Activated CD4-positive, alpha-beta T cell treated with anti-CD3 and anti-CD28 coated beads, Interleukin-2, amount 10 ng/mL, durations not matched to agents 24 days and 14 days (primary cell): Measurements from ENCODE around the gene TBC1D7. TPM values are rescaled to one million over a fixed set of nuclear protein-coding genes. Genes with fewer than 3 reads are reported as not detected.

Experiments
- DNase-seq: peaks from one replicate; pipeline ENCODE4 v3.0.0; 2022
- H3K27ac Mint-ChIP-seq: one replicate; pipeline ENCODE4 v1.8.0; 2022; ENCODE audit warnings: mild to moderate bottlenecking, mixed read lengths
- H3K27me3 Mint-ChIP-seq: one replicate; pipeline ENCODE4 v1.8.0; 2022; ENCODE audit warnings: mixed read lengths
- H3K36me3 Mint-ChIP-seq: one replicate; pipeline ENCODE4 v1.8.0; 2022; ENCODE audit warnings: low read depth, mild to moderate bottlenecking, mixed read lengths
- H3K4me1 Mint-ChIP-seq: one replicate; pipeline ENCODE4 v1.8.0; 2021; ENCODE audit warnings: mixed read lengths
- H3K4me3 Mint-ChIP-seq: one replicate; pipeline ENCODE4 v1.8.0; 2022; ENCODE audit warnings: mild to moderate bottlenecking, moderate library complexity, mixed read lengths
- H3K9me3 Mint-ChIP-seq: one replicate; pipeline ENCODE4 v1.8.0; 2021; ENCODE audit warnings: mixed read lengths
- intact Hi-C: fragments of 100-400 bp; cut with micrococcal nuclease; formaldehyde crosslinking; loops from one replicate; pipeline ENCODE4 v1.15.1; 2023
- total RNA-seq: library from RNA; stranded (reverse); gene quantifications from 2 replicates; pipeline ENCODE4 v1.2.3, GENCODE V29; 2022

The TBC1D7 gene
- total RNA-seq, 1 donor from 2014 or later = 26.8 TPM

DNA sequence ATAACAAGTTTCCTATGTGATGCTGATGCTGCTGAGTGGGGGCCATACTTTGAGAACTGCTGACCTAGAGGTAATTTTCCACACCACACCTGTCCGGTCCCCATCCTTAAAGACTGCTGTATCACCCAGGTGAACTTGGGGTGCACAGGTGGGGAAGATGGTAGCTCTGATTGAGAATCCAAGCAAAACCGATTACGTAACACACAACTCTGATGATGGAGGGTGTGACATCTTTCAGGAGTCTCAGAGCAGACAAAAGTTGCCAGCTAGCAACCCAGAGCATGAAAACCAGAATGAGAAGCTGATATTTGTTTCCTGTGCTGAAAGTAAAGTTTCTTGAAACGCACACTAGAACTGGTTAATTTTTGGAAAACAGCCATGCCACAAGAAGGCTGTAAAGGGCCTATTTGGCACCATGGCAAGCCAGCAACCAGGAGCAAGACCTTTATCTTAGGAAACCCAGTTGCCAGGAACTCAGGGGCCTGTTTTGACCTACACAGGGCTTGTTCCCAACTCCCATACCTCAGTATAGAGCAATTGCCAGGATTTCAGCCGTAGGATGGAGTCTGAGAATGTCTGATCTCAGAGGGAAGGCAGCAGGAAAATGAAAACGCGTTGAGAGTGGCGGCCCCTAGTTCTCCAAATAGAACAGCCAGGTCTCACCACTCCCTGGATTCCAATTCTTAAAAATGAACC is 21.6 kb upstream of the TBC1D7 start:
- Mint-ChIP-seq H3K4me1 (peaks cover 19% of the 10 kb centered on the region), H3K4me3 (no peak overlapping the region), H3K36me3 (peaks cover 2% of the 10 kb centered on the region), H3K27ac (no peak overlapping the region), H3K9me3 (peaks cover 12% of the 10 kb centered on the region), H3K27me3 (peaks cover 2% of the 10 kb centered on the region)
- intact Hi-C loops = loop anchor here (10.0 kb wide), 2 partner anchors 415 to 465 kb away; partner anchors contain the start of gene MCUR1
- no peak for DNase-seq

DNA sequence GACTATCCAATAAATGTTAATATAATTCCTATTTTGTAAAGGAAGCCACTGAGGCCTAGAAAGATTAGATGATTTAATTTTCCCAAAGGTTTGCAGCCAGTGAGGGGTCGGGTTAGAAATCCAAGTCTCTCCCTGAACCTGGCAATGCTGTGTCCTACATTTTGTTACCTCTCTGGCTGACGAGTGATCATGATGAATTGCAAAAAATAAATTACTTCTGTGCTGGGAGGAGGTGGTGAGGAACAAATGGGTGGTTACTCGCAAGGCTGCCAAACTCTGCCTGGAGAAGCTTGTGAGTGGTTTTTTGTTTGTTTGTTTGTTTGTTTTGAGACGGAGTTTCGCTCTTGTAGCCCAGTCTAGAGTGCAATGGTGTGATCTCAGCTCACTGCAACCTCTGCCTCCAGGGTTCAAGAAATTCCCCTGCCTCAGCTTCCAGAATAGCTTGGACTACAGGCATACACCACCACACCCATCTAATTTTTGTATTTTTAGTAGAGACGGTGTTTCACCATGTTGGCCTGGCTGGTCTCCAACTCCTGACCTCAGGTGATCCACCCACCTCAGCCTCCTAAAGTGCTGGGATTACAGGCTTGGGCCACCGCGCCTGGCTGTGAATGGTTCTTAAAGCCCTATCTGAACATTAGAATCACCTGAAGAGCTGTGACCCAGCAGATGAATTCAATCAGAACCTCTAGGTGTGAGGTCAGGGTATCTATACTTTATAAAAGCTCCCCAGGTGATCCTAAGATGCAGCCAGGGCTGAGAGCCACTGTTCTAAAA is 20.2 kb upstream of the TBC1D7 start:
- DNase-seq = no peak
- Mint-ChIP-seq H3K36me3 (peaks cover 2% of the 10 kb centered on the region), H3K27ac (no peak overlapping the region), H3K4me3 (no peak overlapping the region), H3K27me3 (peaks cover 2% of the 10 kb centered on the region), H3K4me1 (peaks cover 6% of the 10 kb centered on the region), H3K9me3 (peaks cover 12% of the 10 kb centered on the region)
- intact Hi-C loops = no loop called here

DNA sequence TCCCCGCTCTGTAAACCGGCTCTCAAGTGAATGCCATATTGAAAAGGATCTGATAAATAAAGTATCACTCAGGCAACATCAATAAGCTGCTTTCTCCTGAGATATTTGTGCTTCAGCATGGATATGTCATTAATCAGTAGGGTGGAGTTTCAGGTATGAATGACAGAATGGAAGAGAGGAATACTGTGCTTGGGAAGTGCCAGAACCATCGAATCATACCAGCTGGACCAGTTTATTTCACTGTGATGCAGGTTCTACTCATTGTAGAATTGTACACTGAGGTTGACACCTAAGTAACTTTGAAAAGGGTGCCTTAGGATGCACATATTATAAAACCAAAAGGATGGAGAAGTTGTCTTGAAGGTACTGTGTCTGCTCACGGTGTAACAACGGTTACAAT is 17.9 kb upstream of the TBC1D7 start:
- no peak overlapping the region for H3K27ac Mint-ChIP-seq
- peaks cover 20% of the 10 kb centered on the region for H3K9me3 Mint-ChIP-seq
- H3K4me1 Mint-ChIP-seq = peaks cover 3% of the 10 kb centered on the region
- H3K4me3 Mint-ChIP-seq = no peak overlapping the region
- peaks cover 2% of the 10 kb centered on the region for H3K36me3 Mint-ChIP-seq
- no peak for DNase-seq
- H3K27me3 Mint-ChIP-seq = peaks cover 2% of the 10 kb centered on the region
- intact Hi-C loops = no loop called here

- Mint-ChIP-seq H3K4me1 (peaks cover 25% of the 10 kb centered on the region), H3K27me3 (peaks cover 2% of the 10 kb centered on the region), H3K27ac (no peak overlapping the region), H3K4me3 (no peak overlapping the region), H3K9me3 (peaks cover 20% of the 10 kb centered on the region), H3K36me3 (no peaks in the 10 kb centered on the region)
- intact Hi-C loops = no loop called here
- no peak for DNase-seq
Observed at GRCh38 chr6:13342414-13343019, 14.2 kb upstream of the TBC1D7 start.

DNA sequence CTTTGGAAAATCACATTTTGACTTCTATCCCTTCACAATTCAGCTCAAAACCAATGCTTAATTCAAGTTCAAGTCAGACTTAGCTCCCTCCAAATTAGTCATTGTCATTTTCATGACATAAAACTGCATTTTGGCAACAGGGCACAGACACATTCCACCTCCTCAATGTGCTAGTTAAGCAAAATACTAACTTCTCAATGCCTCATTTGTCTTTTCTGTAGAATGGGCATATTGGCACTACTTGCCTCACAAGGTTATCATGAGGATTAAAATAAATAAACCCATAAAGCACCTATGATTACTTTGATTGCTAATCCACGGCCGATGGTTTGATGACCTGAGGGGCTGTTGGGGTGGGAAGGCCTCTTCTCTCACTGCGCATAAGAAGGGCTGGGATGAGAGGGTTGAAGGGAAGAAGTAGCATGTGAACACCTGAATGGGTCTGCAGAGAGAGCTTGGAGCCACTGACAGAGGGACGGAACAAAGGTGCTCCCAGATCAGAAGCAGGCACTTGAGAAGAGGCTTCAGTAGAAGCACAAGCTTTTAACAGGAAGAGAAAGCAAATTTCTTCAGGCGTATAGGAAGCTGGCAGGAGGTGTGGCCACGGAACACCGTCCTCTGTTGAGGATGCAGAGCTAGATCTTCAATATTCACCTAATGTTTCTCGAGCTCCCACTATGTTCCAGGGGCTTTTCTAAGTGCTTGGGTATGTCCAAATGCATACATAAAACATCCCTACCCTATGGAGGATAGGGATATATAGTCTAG is 11.7 kb upstream of the TBC1D7 start:
- Mint-ChIP-seq H3K4me1 (peaks cover 28% of the 10 kb centered on the region), H3K27me3 (no peaks in the 10 kb centered on the region), H3K9me3 (peaks cover 8% of the 10 kb centered on the region), H3K4me3 (peak overlapping the region; percentile 2), H3K36me3 (no peaks in the 10 kb centered on the region), H3K27ac (no peak overlapping the region)
- peak; percentile 66 for DNase-seq
- intact Hi-C loops = loop anchor here (5.0 to 10.0 kb wide), 2 partner anchors 42 to 725 kb away; no protein-coding TSS in a partner anchor

DNA sequence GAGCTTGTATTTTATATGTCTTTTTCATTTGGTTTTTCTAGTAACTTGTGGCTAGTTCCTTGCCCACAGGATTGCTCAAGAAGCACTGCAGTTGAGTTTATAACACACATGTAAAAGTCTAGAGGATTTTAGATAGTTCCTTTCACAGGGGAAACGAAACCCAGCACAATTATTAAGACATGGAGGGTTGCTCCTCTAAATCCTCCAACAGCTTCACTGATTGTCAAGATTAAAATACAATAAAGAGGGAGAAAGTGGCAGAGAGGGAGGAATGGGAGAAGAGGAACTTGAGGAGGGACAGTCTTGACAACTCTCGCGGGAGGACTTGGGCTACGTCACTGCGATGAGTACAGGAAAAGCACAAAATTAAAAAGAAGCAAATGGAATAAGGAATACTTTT is 9.7 kb upstream of the TBC1D7 start:
- intact Hi-C loops = loop anchor here (5.0 to 10.0 kb wide), 2 partner anchors 44 to 727 kb away; no protein-coding TSS in a partner anchor
- no peak overlapping the region for H3K4me3 Mint-ChIP-seq
- no peaks in the 10 kb centered on the region for H3K27me3 Mint-ChIP-seq
- no peak for DNase-seq
- peaks cover 31% of the 10 kb centered on the region for H3K4me1 Mint-ChIP-seq
- no peaks in the 10 kb centered on the region for H3K36me3 Mint-ChIP-seq
- peaks cover 8% of the 10 kb centered on the region for H3K9me3 Mint-ChIP-seq
- H3K27ac Mint-ChIP-seq = no peak overlapping the region

GRCh38 chr6:13336553-13336952 is 8.2 kb upstream of the TBC1D7 start:
- DNase-seq = peak; percentile 93
- Mint-ChIP-seq H3K27me3 (no peaks in the 10 kb centered on the region), H3K4me1 (peaks cover 34% of the 10 kb centered on the region), H3K27ac (no peak overlapping the region), H3K9me3 (no peaks in the 10 kb centered on the region), H3K36me3 (no peaks in the 10 kb centered on the region), H3K4me3 (no peak overlapping the region)
- intact Hi-C loops = loop anchor here (1.0 to 10.0 kb wide), 5 partner anchors 18 to 728 kb away; no protein-coding TSS in a partner anchor

GRCh38 chr6:13334953-13335352 is 6.6 kb upstream of the TBC1D7 start:
- Mint-ChIP-seq H3K36me3 (no peaks in the 10 kb centered on the region), H3K27me3 (no peaks in the 10 kb centered on the region), H3K27ac (no peak overlapping the region), H3K4me3 (no peak overlapping the region), H3K9me3 (no peaks in the 10 kb centered on the region), H3K4me1 (peaks cover 29% of the 10 kb centered on the region)
- DNase-seq = no peak
- intact Hi-C loops = loop anchor here (5.0 to 10.0 kb wide), 2 partner anchors 47 to 730 kb away; no protein-coding TSS in a partner anchor

- Mint-ChIP-seq H3K27me3 (no peaks in the 10 kb centered on the region), H3K27ac (no peak overlapping the region), H3K36me3 (no peaks in the 10 kb centered on the region), H3K9me3 (no peaks in the 10 kb centered on the region), H3K4me1 (peaks cover 32% of the 10 kb centered on the region), H3K4me3 (no peak overlapping the region)
- no peak for DNase-seq
- intact Hi-C loops = loop anchor here (10.0 kb wide), 1 partner anchor 732 kb away; no protein-coding TSS in a partner anchor
Observed at GRCh38 chr6:13332349-13332706, 4.0 kb upstream of the TBC1D7 start.

DNA sequence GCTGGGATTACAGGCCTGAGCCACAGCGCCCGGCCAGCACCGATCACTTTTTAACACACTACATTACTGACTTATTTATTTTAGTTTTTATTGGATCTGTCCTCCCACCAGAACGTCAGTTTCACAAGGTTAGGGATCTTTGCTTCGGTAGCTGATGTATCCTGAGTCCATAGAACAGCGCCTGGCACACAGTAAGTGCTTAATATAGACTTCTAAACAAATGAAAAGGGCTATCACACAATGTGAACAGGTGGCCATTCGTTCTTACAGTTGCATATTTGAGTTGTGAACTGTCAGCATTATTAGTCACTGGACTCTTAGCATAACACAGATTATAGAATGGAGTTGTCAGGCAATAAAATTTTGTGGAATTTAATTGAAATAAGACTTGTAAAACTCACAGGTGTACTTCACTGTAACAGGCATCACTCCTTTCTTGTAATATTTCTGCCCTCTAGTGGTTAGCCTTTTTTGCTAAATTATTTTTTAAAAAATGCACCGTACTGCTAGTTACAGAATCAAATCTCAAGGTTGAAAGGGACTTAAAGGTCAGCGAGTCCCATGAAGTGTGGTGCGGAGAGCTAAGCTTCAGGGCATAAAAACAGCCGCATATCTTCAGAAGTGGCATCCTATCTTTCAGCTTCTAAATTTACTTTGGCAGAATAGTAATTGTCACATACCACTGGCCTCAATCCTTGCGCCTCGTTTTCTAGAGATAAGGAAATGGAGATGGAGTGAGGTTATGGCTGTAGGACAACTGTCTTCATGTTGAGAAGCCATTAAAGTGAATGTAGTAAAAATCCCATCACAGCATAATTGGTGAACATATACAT is 3.4 kb upstream of the TBC1D7 start:
- H3K27ac Mint-ChIP-seq = no peak overlapping the region
- peaks cover 35% of the 10 kb centered on the region for H3K4me1 Mint-ChIP-seq
- no peaks in the 10 kb centered on the region for H3K36me3 Mint-ChIP-seq
- H3K4me3 Mint-ChIP-seq = no peak overlapping the region
- intact Hi-C loops = loop anchor here (2.0 to 10.0 kb wide), 2 partner anchors 137 to 733 kb away; no protein-coding TSS in a partner anchor
- no peak for DNase-seq
- no peaks in the 10 kb centered on the region for H3K9me3 Mint-ChIP-seq
- no peaks in the 10 kb centered on the region for H3K27me3 Mint-ChIP-seq

DNA sequence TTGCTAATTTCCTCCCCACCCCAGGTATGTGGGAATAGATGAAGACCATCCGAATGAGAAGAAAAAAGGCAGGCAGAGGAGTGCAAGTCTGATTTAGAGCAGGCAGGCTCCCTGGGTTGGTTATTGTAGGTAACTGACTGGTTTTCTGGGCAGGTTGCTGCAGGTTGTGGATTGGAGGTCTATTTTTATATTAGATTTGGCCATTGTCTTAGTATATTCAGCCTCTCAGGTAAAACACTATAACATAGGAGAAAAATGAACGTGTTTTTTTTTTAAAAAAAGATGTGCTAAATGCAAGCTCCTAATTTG is 492 bp upstream of the TBC1D7 start:
- no peaks in the 10 kb centered on the region for H3K27me3 Mint-ChIP-seq
- intact Hi-C loops = loop anchor here (1.0 to 2.0 kb wide), 5 partner anchors 27 to 286 kb away; partner anchors contain the start of genes GFOD1, NOL7 and SIRT5
- H3K36me3 Mint-ChIP-seq = peaks cover 11% of the 10 kb centered on the region
- H3K4me3 Mint-ChIP-seq = peak overlapping the region; percentile 85
- H3K9me3 Mint-ChIP-seq = no peaks in the 10 kb centered on the region
- DNase-seq = no peak
- H3K27ac Mint-ChIP-seq = peak overlapping the region; percentile 96
- H3K4me1 Mint-ChIP-seq = peaks cover 34% of the 10 kb centered on the region

DNA sequence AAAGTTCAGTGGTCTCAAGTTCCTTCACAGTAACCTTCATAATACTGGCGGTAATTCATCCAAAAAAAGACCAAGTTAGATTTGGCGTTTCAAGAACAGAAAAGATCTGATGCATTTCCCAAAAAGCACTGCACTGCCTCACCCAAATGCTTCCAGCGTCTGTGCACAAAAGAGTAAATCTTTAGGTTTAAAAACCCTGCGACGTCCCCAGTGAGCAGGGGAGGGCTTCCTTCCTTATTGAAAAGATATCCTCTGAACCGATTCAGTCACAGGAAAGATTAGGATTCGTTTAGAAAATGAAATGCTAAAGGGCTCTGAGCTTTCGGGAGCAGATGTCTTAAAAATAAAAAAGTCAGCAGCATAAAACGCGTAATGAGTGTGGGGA is 654 bp downstream of the TBC1D7 start:
- H3K27me3 Mint-ChIP-seq = no peaks in the 10 kb centered on the region
- H3K4me1 Mint-ChIP-seq = peaks cover 34% of the 10 kb centered on the region
- intact Hi-C loops = loop anchor here (1.0 to 2.0 kb wide), 5 partner anchors 25 to 288 kb away; partner anchors contain the start of genes GFOD1, NOL7 and SIRT5
- no peak for DNase-seq
- peaks cover 13% of the 10 kb centered on the region for H3K36me3 Mint-ChIP-seq
- peak overlapping the region; percentile 96 for H3K27ac Mint-ChIP-seq
- H3K9me3 Mint-ChIP-seq = no peaks in the 10 kb centered on the region
- peak overlapping the region; percentile 85 for H3K4me3 Mint-ChIP-seq
